PC-3 (cell line): ENCODE measurements around the gene NAPEPLD. TPM values are rescaled to one million over a fixed set of nuclear protein-coding genes. Genes with fewer than 3 reads are reported as not detected.

Experiments used
- ATAC-seq: fragments of 200-7000 bp; cut with Tn5 transposase; 2 replicates; pipeline ENCODE4 v1.9.1; 2020; ENCODE audit warnings: mild to moderate bottlenecking, moderate library complexity
- BruUV-seq: library from RNA; stranded (reverse); fragments of 400-500 nt; replicated peaks from 2 replicates; lab custom pipeline; 2021; lab: Mats Ljungman, UMichigan
- CTCF ChIA-PET: fragments of 300-600 bp; sonication (Branson Sonifier 250); formaldehyde crosslinking; loops from one replicate; lab custom pipeline; 2022; ENCODE audit warnings: antibody characterized with exemption; lab: Charles Lee
- POLR2A ChIA-PET: fragments of 300-600 bp; sonication (Branson Sonifier 250); formaldehyde crosslinking; loops from one replicate; lab custom pipeline; 2022; ENCODE audit warnings: antibody characterized with exemption; ENCODE audit not compliant: unreplicated experiment; lab: Charles Lee
- DNase-seq: peaks from one replicate; pipeline ENCODE4 v3.0.0-alpha.2; 2015
- H2AFZ ChIP-seq: fragments of 300-600 bp; sonication (generic); 2 replicates; pipeline ENCODE4 v1.6.0; 2016; ENCODE audit warnings: antibody characterized with exemption, low read length
- H3F3A ChIP-seq: fragments of 300-600 bp; sonication (generic); one replicate; pipeline ENCODE4 v1.6.0; 2017; ENCODE audit warnings: antibody characterized with exemption, low read length, control low read depth, mild to moderate bottlenecking; ENCODE audit not compliant: unreplicated experiment
- H3K27ac ChIP-seq: fragments of 300-600 bp; sonication (generic); 2 replicates; pipeline ENCODE4 v1.5.1; 2016; ENCODE audit warnings: mild to moderate bottlenecking, low read length
- H3K27me3 ChIP-seq: fragments of 300-600 bp; sonication (generic); 2 replicates; pipeline ENCODE4 v1.6.1; 2016; ENCODE audit warnings: low read length, mixed read lengths
- H3K36me3 ChIP-seq: fragments of 300-600 bp; sonication (generic); 2 replicates; pipeline ENCODE4 v1.6.1; 2016; ENCODE audit warnings: low read depth, mixed run types, low read length, mixed read lengths
- H3K4me1 ChIP-seq: fragments of 300-600 bp; sonication (generic); 2 replicates; pipeline ENCODE4 v1.5.1; 2016; ENCODE audit warnings: low read length; ENCODE audit not compliant: insufficient read depth
- H3K4me2 ChIP-seq: fragments of 300-600 bp; sonication (generic); 2 replicates; pipeline ENCODE4 v1.6.0; 2016; ENCODE audit warnings: low read length
- H3K4me3 ChIP-seq: fragments of 300-600 bp; sonication (generic); 2 replicates; pipeline ENCODE4 v1.5.1; 2016; ENCODE audit warnings: mild to moderate bottlenecking, low read length, mixed read lengths
- H3K79me2 ChIP-seq: fragments of 300-600 bp; sonication (generic); 2 replicates; pipeline ENCODE4 v1.6.1; 2017; ENCODE audit warnings: low read length, mixed read lengths
- H3K9ac ChIP-seq: fragments of 300-600 bp; sonication (generic); 2 replicates; pipeline ENCODE4 v1.6.0; 2016; ENCODE audit warnings: mild to moderate bottlenecking, low read length
- H3K9me2 ChIP-seq: fragments of 300-600 bp; sonication (generic); replicated peaks from 2 replicates; pipeline ENCODE4 v1.6.1; 2016; ENCODE audit warnings: mixed run types, low read length, mixed read lengths
- H3K9me3 ChIP-seq: fragments of 300-600 bp; sonication (generic); 2 replicates; pipeline ENCODE4 v1.6.1; 2016; ENCODE audit warnings: low read length, mixed read lengths
- H4K20me1 ChIP-seq: fragments of 300-600 bp; sonication (generic); 2 replicates; pipeline ENCODE4 v1.6.1; 2016; ENCODE audit warnings: low read length, mixed read lengths
- CTCF ChIP-seq: fragments of 300-600 bp; sonication (generic); conservative IDR thresholded peaks from 2 replicates; pipeline ENCODE4 v1.5.1; 2017; ENCODE audit warnings: antibody characterized with exemption, low read depth, mild to moderate bottlenecking, low read length
- EZH2 ChIP-seq: fragments of 300-600 bp; sonication (generic); IDR thresholded peaks from one replicate; pipeline ENCODE4 v1.6.1; 2017; ENCODE audit warnings: antibody characterized with exemption, mild to moderate bottlenecking, low read length; ENCODE audit not compliant: unreplicated experiment
- EZH2phosphoT487 ChIP-seq: fragments of 300-600 bp; sonication (generic); IDR thresholded peaks from 2 replicates; pipeline ENCODE4 v1.6.1; 2018; ENCODE audit warnings: mild to moderate bottlenecking, antibody characterized with exemption, low read length, borderline replicate concordance
- intact Hi-C: fragments of 100-400 bp; cut with micrococcal nuclease; formaldehyde crosslinking; loops from 2 replicates; pipeline ENCODE4 v1.9.0; 2023
- total RNA-seq: library from RNA; depleted of rRNA; stranded (reverse); fragments of >200 nt; gene quantifications from 2 replicates; pipeline ENCODE4 v1.2.3, GENCODE V29; 2014

Gene NAPEPLD
- total RNA-seq, 1 experiment from 2014 or later: 2.5 TPM

- Histone ChIP-seq H3K4me2 (peak overlapping the region; percentile 90; the same call in 1 of the 2 replicates), H4K20me1 (no peaks in the 10 kb centered on the region), H3K4me3 (no peak overlapping the region), H3K79me2 (peaks cover 55% of the 10 kb centered on the region), H3F3A (no peaks in the 10 kb centered on the region), H3K4me1 (peaks cover 12% of the 10 kb centered on the region; the same call in 1 of the 2 replicates), H3K27me3 (no peaks in the 10 kb centered on the region), H3K36me3 (no peaks in the 10 kb centered on the region; the same call in 1 of the 2 replicates), H3K9me3 (no peaks in the 10 kb centered on the region), H2AFZ (no peak overlapping the region), H3K9ac (no peak overlapping the region), H3K9me2 (no peaks in the 10 kb centered on the region), H3K27ac (no peak overlapping the region)
- ChIA-PET POLR2A (no interaction called here), CTCF (no interaction called here)
- TF ChIP-seq EZH2phosphoT487 (no peak), CTCF (no peak), EZH2 (no peak)
- intact Hi-C loops: no loop called here
- ATAC-seq (no peak), DNase-seq (no peak)
- BruUV-seq: no TSS peak
These were observed 72.1 kb downstream of the NAPEPLD start for GRCh38 chr7:103076764-103077163.

GRCh38 chr7:103075337-103075918 is 73.5 kb downstream of the NAPEPLD start:
- H3K4me2 ChIP-seq: peak overlapping the region; percentile 90
- no peaks in the 10 kb centered on the region for H3K27me3 ChIP-seq
- peak overlapping the region; percentile 81 for H3K9ac ChIP-seq
- intact Hi-C loops: loop anchor here (2.0 kb wide), 1 partner anchor 67 kb away; no protein-coding TSS in a partner anchor
- peaks cover 12% of the 10 kb centered on the region; the same call in 1 of the 2 replicates for H3K4me1 ChIP-seq
- ATAC-seq: peak; percentile 42
- no peaks in the 10 kb centered on the region for H4K20me1 ChIP-seq
- H3K9me3 ChIP-seq: no peaks in the 10 kb centered on the region
- TF ChIP-seq EZH2phosphoT487: no peak
- TF ChIP-seq EZH2: no peak
- TF ChIP-seq CTCF: no peak
- peaks cover 49% of the 10 kb centered on the region for H3K79me2 ChIP-seq
- peak overlapping the region; percentile 98 for H3K4me3 ChIP-seq
- no peaks in the 10 kb centered on the region for H3K9me2 ChIP-seq
- no peaks in the 10 kb centered on the region; the same call in 1 of the 2 replicates for H3K36me3 ChIP-seq
- CTCF ChIA-PET: interaction anchor here (0.5 to 2.5 kb wide), 6 partner anchors 13 to 327 kb away, joined by 3 to 9 read pairs (median 3); partner anchors contain the start of gene FAM185A
- BruUV-seq: TSS peak; percentile 61
- H3K27ac ChIP-seq: peak overlapping the region; percentile 59
- POLR2A ChIA-PET: interaction anchor here (0.7 to 1.0 kb wide), 3 partner anchors 74 to 327 kb away, joined by 3 to 5 read pairs (median 4); no protein-coding TSS in a partner anchor
- peak overlapping the region; percentile 99 for H2AFZ ChIP-seq
- DNase-seq: peak; percentile 32
- no peaks in the 10 kb centered on the region for H3F3A ChIP-seq
